Ishikawa (cell line): ENCODE data around the gene RET.

Experiments
- CEBPB ChIP-seq: IDR thresholded peaks from 2 replicates; pipeline ENCODE4 v1.6.1; 2012
- CREB1 ChIP-seq: IDR thresholded peaks from 2 replicates; pipeline ENCODE4 v1.6.1; 2012; ENCODE audit warnings: low read depth
- EGR1 ChIP-seq: IDR thresholded peaks from 2 replicates; pipeline ENCODE4 v1.6.1; 2012
- EP300 ChIP-seq: IDR thresholded peaks from 2 replicates; pipeline ENCODE4 v1.6.1; 2012; ENCODE audit warnings: borderline replicate concordance
- FOXM1 ChIP-seq: IDR thresholded peaks from 2 replicates; pipeline ENCODE4 v1.6.1; 2012; ENCODE audit warnings: low read depth, borderline replicate concordance
- MAX ChIP-seq: IDR thresholded peaks from 2 replicates; pipeline ENCODE4 v1.6.1; 2012
- NFIC ChIP-seq: IDR thresholded peaks from 2 replicates; pipeline ENCODE4 v1.6.1; 2012
- RAD21 ChIP-seq: IDR thresholded peaks from 2 replicates; pipeline ENCODE4 v1.6.1; 2012; ENCODE audit warnings: low read depth
- TAF1 ChIP-seq: IDR thresholded peaks from 2 replicates; pipeline ENCODE4 v1.6.1; 2012; ENCODE audit warnings: low read depth, mild to moderate bottlenecking
- TCF12 ChIP-seq: IDR thresholded peaks from 2 replicates; pipeline ENCODE4 v1.6.1; 2012; ENCODE audit warnings: low read depth
- TEAD4 ChIP-seq: IDR thresholded peaks from 2 replicates; pipeline ENCODE4 v1.6.1; 2012
- USF1 ChIP-seq: IDR thresholded peaks from 2 replicates; pipeline ENCODE4 v1.6.1; 2012
- YY1 ChIP-seq: IDR thresholded peaks from 2 replicates; pipeline ENCODE4 v1.6.1; 2012; ENCODE audit warnings: low read depth
- ZBTB7A ChIP-seq: IDR thresholded peaks from 2 replicates; pipeline ENCODE4 v1.6.1; 2012; ENCODE audit warnings: low read depth
- TF ChIP-seq, protein P1 (sequence below): IDR thresholded peaks from 2 replicates; pipeline ENCODE4 v1.6.1; 2012; ENCODE audit warnings: low read depth, mild to moderate bottlenecking

Gene RET

GRCh38 chr10:43155221-43155620, 78.4 kb downstream of the RET start:
- TF ChIP-seq CEBPB: no peak
- TF ChIP-seq USF1: no peak
- TF ChIP-seq FOXM1: no peak
- TF ChIP-seq TAF1: no peak
- no peak for TF ChIP-seq NFIC
- TF ChIP-seq RAD21: no peak
- TF ChIP-seq, protein P1, sequence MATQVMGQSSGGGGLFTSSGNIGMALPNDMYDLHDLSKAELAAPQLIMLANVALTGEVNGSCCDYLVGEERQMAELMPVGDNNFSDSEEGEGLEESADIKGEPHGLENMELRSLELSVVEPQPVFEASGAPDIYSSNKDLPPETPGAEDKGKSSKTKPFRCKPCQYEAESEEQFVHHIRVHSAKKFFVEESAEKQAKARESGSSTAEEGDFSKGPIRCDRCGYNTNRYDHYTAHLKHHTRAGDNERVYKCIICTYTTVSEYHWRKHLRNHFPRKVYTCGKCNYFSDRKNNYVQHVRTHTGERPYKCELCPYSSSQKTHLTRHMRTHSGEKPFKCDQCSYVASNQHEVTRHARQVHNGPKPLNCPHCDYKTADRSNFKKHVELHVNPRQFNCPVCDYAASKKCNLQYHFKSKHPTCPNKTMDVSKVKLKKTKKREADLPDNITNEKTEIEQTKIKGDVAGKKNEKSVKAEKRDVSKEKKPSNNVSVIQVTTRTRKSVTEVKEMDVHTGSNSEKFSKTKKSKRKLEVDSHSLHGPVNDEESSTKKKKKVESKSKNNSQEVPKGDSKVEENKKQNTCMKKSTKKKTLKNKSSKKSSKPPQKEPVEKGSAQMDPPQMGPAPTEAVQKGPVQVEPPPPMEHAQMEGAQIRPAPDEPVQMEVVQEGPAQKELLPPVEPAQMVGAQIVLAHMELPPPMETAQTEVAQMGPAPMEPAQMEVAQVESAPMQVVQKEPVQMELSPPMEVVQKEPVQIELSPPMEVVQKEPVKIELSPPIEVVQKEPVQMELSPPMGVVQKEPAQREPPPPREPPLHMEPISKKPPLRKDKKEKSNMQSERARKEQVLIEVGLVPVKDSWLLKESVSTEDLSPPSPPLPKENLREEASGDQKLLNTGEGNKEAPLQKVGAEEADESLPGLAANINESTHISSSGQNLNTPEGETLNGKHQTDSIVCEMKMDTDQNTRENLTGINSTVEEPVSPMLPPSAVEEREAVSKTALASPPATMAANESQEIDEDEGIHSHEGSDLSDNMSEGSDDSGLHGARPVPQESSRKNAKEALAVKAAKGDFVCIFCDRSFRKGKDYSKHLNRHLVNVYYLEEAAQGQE: no peak
- TF ChIP-seq YY1: no peak
- no peak for TF ChIP-seq EGR1
- TF ChIP-seq TEAD4: no peak
- no peak for TF ChIP-seq TCF12
- no peak for TF ChIP-seq EP300
- no peak for TF ChIP-seq CREB1
- TF ChIP-seq ZBTB7A: no peak
- TF ChIP-seq MAX: no peak

- TF ChIP-seq EGR1 (no peak), TEAD4 (peak; percentile 46; the same call in 1 of the 2 replicates)
Measured at GRCh38 chr10:43155741-43156140, 78.9 kb downstream of the RET start.

DNA sequence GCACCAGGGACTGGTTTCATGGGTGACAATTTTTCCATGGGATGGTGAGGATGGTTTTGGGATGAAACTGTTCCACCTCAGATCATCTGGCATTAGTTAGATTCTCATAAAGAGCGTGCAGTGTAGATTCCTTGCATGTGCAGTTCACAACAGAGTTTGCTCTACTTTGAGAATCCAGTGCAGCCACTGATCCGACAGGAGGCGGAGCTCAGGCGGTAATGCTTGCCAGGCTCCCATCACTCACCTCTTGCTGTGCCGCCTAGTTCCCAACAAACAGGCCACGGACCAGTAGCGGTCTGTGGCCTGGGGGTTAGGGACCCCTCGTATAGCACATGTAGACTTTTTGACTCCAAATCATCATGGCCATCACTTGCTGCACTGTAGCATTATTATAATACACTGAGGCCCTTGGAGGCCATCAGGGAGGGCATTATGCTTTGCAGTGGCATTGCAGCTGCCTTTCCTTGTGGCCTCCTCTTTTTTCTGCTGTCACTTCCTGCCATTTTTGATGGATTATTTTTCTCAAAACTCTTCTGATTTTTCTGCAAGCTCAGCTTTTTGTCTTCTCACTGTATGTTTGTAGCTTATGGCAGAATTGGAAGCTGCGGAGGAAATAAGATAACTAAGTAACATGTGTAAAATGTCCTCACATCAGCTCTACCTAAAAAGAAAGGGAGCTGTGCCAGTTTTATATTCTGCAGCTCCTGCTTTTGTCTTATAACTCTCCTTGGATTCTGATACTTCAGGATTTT, 79.9 kb downstream of the RET start:
- TF ChIP-seq CEBPB (no peak), MAX (no peak), NFIC (peak; percentile 13; the same call in 1 of the 2 replicates), TAF1 (no peak), ZBTB7A (peak; percentile 51; the same call in 1 of the 2 replicates), YY1 (no peak), RAD21 (no peak)

DNA sequence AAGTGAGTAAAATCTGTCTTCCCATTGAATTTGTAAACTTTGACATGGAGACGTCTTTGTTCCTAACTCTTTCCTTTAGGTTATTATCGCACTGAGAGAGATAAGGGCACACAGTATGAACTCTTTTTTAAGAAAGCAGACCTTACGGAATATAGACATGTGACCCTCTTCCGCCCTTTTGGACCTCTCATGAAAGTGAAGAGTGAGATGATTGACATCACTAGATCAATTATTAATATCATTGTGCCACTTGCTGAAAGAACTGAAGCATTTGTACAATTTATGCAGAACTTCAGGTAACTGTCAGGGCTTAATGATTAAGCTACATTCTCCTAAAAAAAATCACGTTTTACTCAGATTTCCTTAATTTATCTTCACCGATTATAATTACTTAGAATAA, 81.8 kb downstream of the RET start:
- TF ChIP-seq TAF1 (no peak), CREB1 (no peak), TCF12 (no peak)
- TF ChIP-seq, protein P1: no peak

DNA sequence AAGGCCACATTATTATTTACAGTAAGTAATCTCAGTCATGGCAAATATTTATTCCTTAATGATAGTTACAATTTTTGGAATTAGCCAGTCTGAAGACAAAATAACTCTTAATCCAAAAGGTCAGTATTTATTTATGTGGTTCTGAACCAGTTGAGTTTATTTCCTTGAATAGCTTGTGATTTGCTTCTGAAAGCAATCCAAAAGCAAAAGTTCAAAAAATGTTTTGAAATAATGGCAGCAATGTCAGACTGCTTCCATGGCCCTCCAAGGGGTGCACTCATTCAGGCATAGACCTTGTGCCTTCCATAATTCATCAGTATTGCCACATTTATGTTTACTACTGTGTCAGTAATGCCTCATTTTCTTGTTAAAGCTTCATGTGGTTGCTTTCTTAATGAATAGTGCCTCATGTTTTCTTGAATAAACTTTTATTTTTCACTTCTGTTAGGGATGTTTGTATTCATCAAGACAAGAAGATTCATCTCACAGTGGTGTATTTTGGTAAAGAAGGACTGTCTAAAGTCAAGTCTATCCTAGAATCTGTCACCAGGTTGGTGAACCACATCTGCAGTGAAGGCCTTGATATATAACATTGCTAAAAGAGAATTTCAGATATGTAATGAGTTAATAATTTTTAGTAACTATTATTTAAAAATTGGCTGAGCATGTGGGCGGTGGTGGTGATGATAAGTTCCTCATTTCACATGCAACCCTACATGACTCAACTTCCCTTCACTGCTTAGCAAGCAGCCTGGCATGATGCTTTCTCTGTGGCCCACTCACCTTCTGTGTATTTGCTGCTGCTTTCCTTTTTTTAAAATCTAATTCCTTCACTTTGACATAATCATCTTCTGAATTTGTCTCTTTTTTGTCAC, 83.4 kb downstream of the RET start:
- TF ChIP-seq RAD21 (no peak), NFIC (no peak), EP300 (no peak)

GRCh38 chr10:43160921-43161255, 84.0 kb downstream of the RET start:
- TF ChIP-seq USF1 (no peak), NFIC (no peak), MAX (no peak), TEAD4 (no peak), TCF12 (no peak), CEBPB (no peak), EGR1 (no peak), ZBTB7A (no peak)
